GM18870 (cell line): ENCODE measurements around the gene INHBB.

ENCODE experiments used
- ATAC-seq: cut with Tn5 transposase; IDR thresholded peaks from one replicate; pipeline ENCODE4 v1.9.1; 2021; ENCODE audit warnings: moderate library complexity; ENCODE audit not compliant: unreplicated experiment

Gene INHBB

GRCh38 chr2:120336749-120337148 lies 9.2 kb upstream of the INHBB start:
- ATAC-seq, result no peak

- no peak for ATAC-seq
Observed at GRCh38 chr2:120338015-120338414, 7.9 kb upstream of the INHBB start.

- ATAC-seq, result no peak
Observed at GRCh38 chr2:120341977-120342376, 4.0 kb upstream of the INHBB start.

GRCh38 chr2:120342446-120342845 lies 3.5 kb upstream of the INHBB start:
- ATAC-seq, result no peak

GRCh38 chr2:120343100-120343432 lies 2.9 kb upstream of the INHBB start:
- no peak for ATAC-seq

- no peak for ATAC-seq
Observed at GRCh38 chr2:120343433-120344105, 2.4 kb upstream of the INHBB start.

GRCh38 chr2:120344214-120344975 lies 1.5 kb upstream of the INHBB start:
- ATAC-seq, result no peak

GRCh38 chr2:120344976-120345581 lies 857 bp upstream of the INHBB start:
- ATAC-seq, result no peak

GRCh38 chr2:120345608-120346007 lies 328 bp upstream of the INHBB start:
- ATAC-seq, result no peak

GRCh38 chr2:120346667-120347358 lies 877 bp downstream of the INHBB start:
- ATAC-seq, result no peak

- no peak for ATAC-seq
Observed at GRCh38 chr2:120347396-120348060, 1.6 kb downstream of the INHBB start.

- no peak for ATAC-seq
Observed at GRCh38 chr2:120348134-120348736, 2.3 kb downstream of the INHBB start.

- no peak for ATAC-seq
Observed at GRCh38 chr2:120348737-120349439, 3.0 kb downstream of the INHBB start.

- ATAC-seq, result no peak
Observed at GRCh38 chr2:120349440-120349921, 3.5 kb downstream of the INHBB start.

- ATAC-seq, result no peak
Observed at GRCh38 chr2:120350080-120350479, 4.1 kb downstream of the INHBB start.

- no peak for ATAC-seq
Observed at GRCh38 chr2:120350801-120351320, 4.9 kb downstream of the INHBB start.

- ATAC-seq, result no peak
Observed at GRCh38 chr2:120352696-120353590, 7.0 kb downstream of the INHBB start.

GRCh38 chr2:120353591-120353898 lies 7.6 kb downstream of the INHBB start:
- ATAC-seq, result no peak

- ATAC-seq, result no peak
Observed at GRCh38 chr2:120353931-120354330, 8.0 kb downstream of the INHBB start.
